GM23248 (cell line): ENCODE results near the gene ATG7. TPM values are rescaled to one million over a fixed set of nuclear protein-coding genes. Genes with fewer than 3 reads are reported as not detected.
"Not testable (repeated sequence)": the region's sequence is repeated elsewhere in the genome, so short reads cannot be mapped to it uniquely, and the experiment has no call there.

Experiments
- DNase-seq: peaks from one replicate; pipeline ENCODE4 v3.0.0-alpha.2; 2015
- H2AFZ ChIP-seq: fragments of 200-600 bp; sonication (generic); 2 replicates; pipeline ENCODE4 v1.6.1; 2016; ENCODE audit warnings: antibody characterized with exemption
- H3F3A ChIP-seq: fragments of 200-600 bp; sonication (generic); 2 replicates; pipeline ENCODE4 v1.6.1; 2016; ENCODE audit warnings: mild to moderate bottlenecking, antibody characterized with exemption, mixed run types; ENCODE audit not compliant: insufficient read depth
- H3K27ac ChIP-seq: fragments of 200-600 bp; sonication (generic); 2 replicates; pipeline ENCODE4 v1.5.1; 2016; ENCODE audit warnings: mild to moderate bottlenecking
- H3K27me3 ChIP-seq: fragments of 200-600 bp; sonication (generic); replicated peaks from 2 replicates; pipeline ENCODE4 v1.6.1; 2016; ENCODE audit warnings: mild to moderate bottlenecking; ENCODE audit not compliant: insufficient read depth
- H3K36me3 ChIP-seq: fragments of 200-600 bp; sonication (generic); 2 replicates; pipeline ENCODE4 v1.6.1; 2016; ENCODE audit warnings: low read depth, mild to moderate bottlenecking
- H3K4me1 ChIP-seq: fragments of 200-600 bp; sonication (generic); 2 replicates; pipeline ENCODE4 v1.6.1; 2016; ENCODE audit warnings: mild to moderate bottlenecking; ENCODE audit not compliant: insufficient read depth
- H3K4me2 ChIP-seq: fragments of 200-600 bp; sonication (generic); one replicate; pipeline ENCODE4 v1.6.1; 2016; ENCODE audit warnings: mild to moderate bottlenecking; ENCODE audit not compliant: unreplicated experiment
- H3K4me3 ChIP-seq: fragments of 200-600 bp; sonication (generic); 2 replicates; pipeline ENCODE4 v1.5.1; 2016; ENCODE audit warnings: mild to moderate bottlenecking
- H3K79me2 ChIP-seq: fragments of 200-600 bp; sonication (generic); 2 replicates; pipeline ENCODE4 v1.6.1; 2016; ENCODE audit warnings: mild to moderate bottlenecking; ENCODE audit not compliant: insufficient read depth
- H3K9ac ChIP-seq: fragments of 200-600 bp; sonication (generic); 2 replicates; pipeline ENCODE4 v1.6.1; 2016; ENCODE audit warnings: mild to moderate bottlenecking
- H3K9me2 ChIP-seq: fragments of 200-600 bp; sonication (generic); 2 replicates; pipeline ENCODE4 v1.6.1; 2016; ENCODE audit warnings: mixed run types, mild to moderate bottlenecking, moderate library complexity; ENCODE audit not compliant: insufficient read depth
- H3K9me3 ChIP-seq: fragments of 200-600 bp; sonication (generic); one replicate; pipeline ENCODE4 v1.6.1; 2017; ENCODE audit warnings: low read depth
- H4K20me1 ChIP-seq: fragments of 200-600 bp; sonication (generic); 2 replicates; pipeline ENCODE4 v1.6.0; 2016; ENCODE audit not compliant: insufficient read depth
- EZH2 ChIP-seq: fragments of 200-600 bp; sonication (generic); IDR thresholded peaks from 2 replicates; pipeline ENCODE4 v1.6.1; 2018; ENCODE audit warnings: antibody characterized with exemption, mild to moderate bottlenecking; ENCODE audit not compliant: insufficient read depth, poor library complexity, severe bottlenecking
- EZH2phosphoT487 ChIP-seq: fragments of 200-600 bp; sonication (generic); IDR thresholded peaks from 2 replicates; pipeline ENCODE4 v1.6.1; 2018; ENCODE audit warnings: antibody characterized with exemption, moderate library complexity, mild to moderate bottlenecking, low read depth; ENCODE audit not compliant: insufficient read depth
- WGBS, 2 experiments: methylation state at CpG; one replicate each; pipeline ENCODE4 v1.1.6; 2015 to 2017; ENCODE audit warnings: low lambda C conversion rate in 2 of 2, low coverage in 1 of 2; ENCODE audit errors: missing lambda C conversion rate in 2 of 2; 5-methylcytosine and 5-hydroxymethylcytosine counted together
- in situ Hi-C: fragments of 300-500 bp; cut with MboI; formaldehyde crosslinking; loops from 2 replicates; pipeline ENCODE4 v1.15.0; 2020
- polyA plus RNA-seq: library from polyadenylated mRNA; unstranded; fragments of >200 nt; fragmentation: Nextera tagmentation; extraction: Ambion mirVana; gene quantifications from 2 replicates; pipeline ENCODE4 v1.2.1, GENCODE V29; 2016
- total RNA-seq: library from RNA; depleted of rRNA; stranded (reverse); fragments of >200 nt; shearing (Covaris generic); gene quantifications from 2 replicates; pipeline ENCODE4 v1.2.3, GENCODE V29; 2014

The ATG7 gene
- total and polyA plus RNA-seq, 2 experiments from 2014 or later, result 40.5 to 67.5 TPM

DNA sequence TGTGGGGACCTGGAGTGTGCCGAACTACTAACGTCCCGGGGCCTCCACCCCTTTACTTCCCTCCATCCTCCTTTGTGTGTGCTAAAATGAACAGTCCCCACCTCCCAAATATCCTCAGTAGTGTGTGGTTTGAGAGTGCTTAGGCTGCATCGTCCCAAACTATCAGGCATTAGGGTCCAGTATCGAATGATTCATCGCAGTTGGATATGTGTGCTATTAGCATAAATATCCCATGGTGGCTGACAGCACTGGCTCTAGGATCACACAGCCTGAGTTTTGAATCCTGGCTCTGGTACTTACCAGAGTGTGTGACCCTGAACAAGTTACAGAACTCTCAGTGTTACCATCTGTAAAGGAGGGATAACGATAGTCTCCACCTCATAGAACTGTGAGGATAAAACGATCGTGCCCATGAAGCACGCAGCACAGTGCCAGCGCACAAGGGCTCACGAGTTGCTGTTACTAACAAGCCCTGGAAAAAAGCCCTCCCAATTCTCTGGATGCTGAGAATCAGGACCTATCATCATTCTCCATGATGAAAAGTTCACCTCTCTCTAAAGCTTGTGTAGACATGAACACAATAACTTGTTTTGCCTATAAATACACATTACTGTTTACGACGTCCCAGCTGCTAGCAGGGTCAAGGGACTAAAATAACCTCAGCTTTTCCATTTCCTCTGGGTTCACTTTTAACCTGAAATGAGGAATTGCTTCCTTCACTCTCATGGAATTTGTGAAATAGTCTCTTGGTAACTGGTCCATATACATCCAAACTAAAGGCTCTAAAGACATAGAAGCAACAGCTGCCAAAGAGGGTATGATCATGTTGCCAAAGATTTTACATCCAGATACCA is 320.5 kb downstream of the ATG7 start:
- H3K36me3 ChIP-seq, result no peaks in the 10 kb centered on the region; the same call in 1 of the 2 replicates
- peak overlapping the region; percentile 85 for H3K27ac ChIP-seq
- H3K27me3 ChIP-seq, result no peaks in the 10 kb centered on the region
- H2AFZ ChIP-seq, result no peak overlapping the region
- no peaks in the 10 kb centered on the region for H3K9me2 ChIP-seq
- no peaks in the 10 kb centered on the region for H4K20me1 ChIP-seq
- H3K4me3 ChIP-seq, result peak overlapping the region; percentile 31; the same call in 1 of the 2 replicates
- WGBS, 2 experiments, result 10 to 13% methylated on average over 14 of the region's 14 CpGs
- H3K4me1 ChIP-seq, result peaks cover 38% of the 10 kb centered on the region
- no peaks in the 10 kb centered on the region for H3K9me3 ChIP-seq
- peaks cover 95% of the 10 kb centered on the region for H3K79me2 ChIP-seq
- TF ChIP-seq EZH2phosphoT487, result no peak
- no peak for TF ChIP-seq EZH2
- in situ Hi-C loops, result no loop called here
- peak; percentile 76 for DNase-seq
- H3K9ac ChIP-seq, result peak overlapping the region; percentile 65
- H3F3A ChIP-seq, result peaks cover 52% of the 10 kb centered on the region
- peak overlapping the region; percentile 60 for H3K4me2 ChIP-seq

DNA sequence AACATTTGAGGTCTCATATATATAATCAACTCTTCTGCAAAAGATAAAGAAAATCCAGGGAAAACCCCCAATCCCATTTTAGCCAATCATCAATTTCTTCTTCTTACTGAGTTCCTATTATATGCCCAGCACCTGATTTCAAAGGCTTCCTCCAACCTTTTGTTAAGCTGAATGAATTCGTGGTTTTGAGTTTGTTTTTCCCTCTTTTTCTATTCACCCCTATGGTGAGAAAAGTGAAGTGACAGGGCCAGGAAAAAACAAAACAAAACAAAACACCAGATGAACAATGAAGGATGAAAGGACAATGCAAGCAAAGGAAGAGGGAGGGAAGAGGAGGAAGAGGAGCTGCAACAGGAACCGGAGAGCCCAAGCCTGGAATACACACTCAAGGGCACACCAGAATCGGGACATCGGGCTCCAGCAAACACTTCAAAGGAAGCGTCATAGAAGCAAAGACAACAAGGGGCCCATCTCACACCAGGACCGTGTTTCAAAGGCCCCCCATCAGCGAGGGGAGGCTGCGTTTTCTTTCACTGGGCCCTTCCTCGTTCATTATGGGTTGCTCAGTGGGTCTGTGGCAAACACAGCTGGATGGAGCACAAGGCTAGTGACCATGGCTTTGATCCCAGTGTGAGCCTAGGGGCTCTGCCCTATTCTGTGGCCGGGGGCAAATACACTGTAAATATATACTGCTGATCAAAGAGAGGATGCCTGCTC is 321.3 kb downstream of the ATG7 start:
- Histone ChIP-seq H3K4me2 (peak overlapping the region; percentile 60), H3K4me1 (peaks cover 45% of the 10 kb centered on the region)
- 84 to 87% methylated on average over 10 of the region's 10 CpGs for WGBS, 2 experiments

GRCh38 chr3:11595024-11595423 is 322.8 kb downstream of the ATG7 start:
- H3K27me3 ChIP-seq, H3K4me3 ChIP-seq, H3K4me2 ChIP-seq, H2AFZ ChIP-seq, H3K9me3 ChIP-seq, in situ Hi-C loops, H3K27ac ChIP-seq, H4K20me1 ChIP-seq, H3K36me3 ChIP-seq, H3K9me2 ChIP-seq, DNase-seq, H3K9ac ChIP-seq: not testable (repeated sequence)
- peaks cover 53% of the 10 kb centered on the region for H3F3A ChIP-seq
- H3K79me2 ChIP-seq, result peaks cover 92% of the 10 kb centered on the region
- H3K4me1 ChIP-seq, result peaks cover 52% of the 10 kb centered on the region
- 99 to 100% methylated on average over 2 to 5 of the region's 5 CpGs for WGBS, 2 experiments

More for the DNA sequence above, 321.3 kb downstream of the ATG7 start:
- Histone ChIP-seq H3K9me2 (no peaks in the 10 kb centered on the region), H3K27me3 (no peaks in the 10 kb centered on the region), H3K4me3 (no peak overlapping the region), H3K79me2 (peaks cover 95% of the 10 kb centered on the region), H4K20me1 (no peaks in the 10 kb centered on the region), H3K9ac (peak overlapping the region; percentile 65), H3K9me3 (no peaks in the 10 kb centered on the region), H3F3A (peaks cover 53% of the 10 kb centered on the region), H2AFZ (no peak overlapping the region), H3K36me3 (no peaks in the 10 kb centered on the region; the same call in 1 of the 2 replicates), H3K27ac (peak overlapping the region; percentile 85)
- no peak for DNase-seq
- in situ Hi-C loops, result no loop called here
- TF ChIP-seq EZH2phosphoT487, result no peak
- TF ChIP-seq EZH2, result no peak

DNA sequence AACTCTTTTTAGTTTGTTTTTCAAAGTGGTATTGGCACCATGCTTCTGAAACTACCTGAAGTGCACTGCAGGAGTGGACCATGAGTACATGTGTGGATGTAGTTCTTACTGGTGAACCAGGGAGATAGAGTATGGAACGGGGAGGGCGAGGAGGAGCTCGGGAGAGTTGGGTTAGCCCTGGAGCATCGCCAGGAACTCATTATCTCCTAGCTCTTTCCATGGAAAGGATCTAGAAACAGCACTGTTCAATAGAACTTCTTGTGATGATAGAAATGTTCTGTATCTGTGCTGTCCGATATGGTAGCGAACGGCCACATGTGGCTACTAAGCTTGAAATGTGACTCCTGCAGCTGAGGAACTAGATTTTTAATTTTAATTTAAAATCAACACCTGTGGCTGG is 324.2 kb downstream of the ATG7 start:
- H3F3A ChIP-seq, result peaks cover 49% of the 10 kb centered on the region
- peaks cover 82% of the 10 kb centered on the region for H3K79me2 ChIP-seq
- no peak overlapping the region for H2AFZ ChIP-seq
- H3K4me1 ChIP-seq, result peaks cover 49% of the 10 kb centered on the region
- H4K20me1 ChIP-seq, result no peaks in the 10 kb centered on the region
- peaks cover 3% of the 10 kb centered on the region; the same call in 1 of the 2 replicates for H3K36me3 ChIP-seq
- H3K9me2 ChIP-seq, result no peaks in the 10 kb centered on the region
- no peak for DNase-seq
- WGBS, 2 experiments, result 91 to 94% methylated on average over 7 of the region's 7 CpGs
- no peak overlapping the region for H3K4me3 ChIP-seq
- no peak overlapping the region for H3K27ac ChIP-seq
- H3K27me3 ChIP-seq, result no peaks in the 10 kb centered on the region
- in situ Hi-C loops, result no loop called here
- no peak overlapping the region for H3K9ac ChIP-seq
- no peak overlapping the region for H3K4me2 ChIP-seq
- H3K9me3 ChIP-seq, result no peaks in the 10 kb centered on the region
- TF ChIP-seq EZH2phosphoT487 (no peak), EZH2 (no peak)
